Nephron progenitor cell (in vitro differentiated cells): ENCODE results near the gene SIM2.

Experiments used
- DNase-seq: peaks from one replicate; pipeline ENCODE4 v3.0.0; 2021
- H3K27ac Mint-ChIP-seq: 2 replicates; pipeline ENCODE4 v1.8.0; 2021; ENCODE audit warnings: mild to moderate bottlenecking, moderate library complexity, mixed read lengths
- H3K27me3 Mint-ChIP-seq: 2 replicates; pipeline ENCODE4 v1.8.0; 2021; ENCODE audit warnings: mild to moderate bottlenecking, low read depth, mixed read lengths; ENCODE audit not compliant: poor library complexity
- H3K36me3 Mint-ChIP-seq: 2 replicates; pipeline ENCODE4 v1.8.0; 2021; ENCODE audit warnings: low read depth, mixed read lengths
- H3K4me1 Mint-ChIP-seq: 2 replicates; pipeline ENCODE4 v1.8.0; 2021; ENCODE audit warnings: mixed read lengths
- H3K4me3 Mint-ChIP-seq: 2 replicates; pipeline ENCODE4 v1.8.0; 2021; ENCODE audit warnings: mild to moderate bottlenecking, moderate library complexity, mixed read lengths
- H3K9me3 Mint-ChIP-seq: 2 replicates; pipeline ENCODE4 v1.8.0; 2021; ENCODE audit warnings: mild to moderate bottlenecking, moderate library complexity, mixed read lengths
- CTCF ChIP-seq: fragments of 200-600 bp; sonication (generic); IDR thresholded peaks from 2 replicates; pipeline ENCODE4 v1.5.0; 2021; ENCODE audit warnings: antibody characterized with exemption

Gene SIM2

GRCh38 chr21:36713746-36714145, 14.8 kb downstream of the SIM2 start:
- no peaks in the 10 kb centered on the region for H3K9me3 Mint-ChIP-seq
- peaks cover 38% of the 10 kb centered on the region for H3K4me1 Mint-ChIP-seq
- no peak for TF ChIP-seq CTCF
- no peak for DNase-seq
- H3K27ac Mint-ChIP-seq: no peak overlapping the region
- H3K36me3 Mint-ChIP-seq: no peaks in the 10 kb centered on the region
- peaks cover 65% of the 10 kb centered on the region for H3K27me3 Mint-ChIP-seq
- no peak overlapping the region for H3K4me3 Mint-ChIP-seq

- no peaks in the 10 kb centered on the region for H3K9me3 Mint-ChIP-seq
- H3K27me3 Mint-ChIP-seq: peaks cover 45% of the 10 kb centered on the region
Measured at GRCh38 chr21:36716387-36716786, 17.5 kb downstream of the SIM2 start.

GRCh38 chr21:36716836-36717235, 17.9 kb downstream of the SIM2 start:
- Mint-ChIP-seq H3K9me3 (no peaks in the 10 kb centered on the region), H3K4me3 (no peak overlapping the region), H3K36me3 (no peaks in the 10 kb centered on the region), H3K27ac (no peak overlapping the region), H3K27me3 (peaks cover 40% of the 10 kb centered on the region), H3K4me1 (peaks cover 33% of the 10 kb centered on the region)
- no peak for TF ChIP-seq CTCF
- no peak for DNase-seq

More at GRCh38 chr21:36716387-36716786, 17.5 kb downstream of the SIM2 start:
- DNase-seq: no peak
- no peak for TF ChIP-seq CTCF
- H3K4me3 Mint-ChIP-seq: no peak overlapping the region
- H3K36me3 Mint-ChIP-seq: no peaks in the 10 kb centered on the region
- no peak overlapping the region for H3K27ac Mint-ChIP-seq
- H3K4me1 Mint-ChIP-seq: peaks cover 33% of the 10 kb centered on the region

- Mint-ChIP-seq H3K9me3 (no peaks in the 10 kb centered on the region), H3K27me3 (peaks cover 31% of the 10 kb centered on the region), H3K4me1 (peaks cover 39% of the 10 kb centered on the region), H3K4me3 (no peak overlapping the region), H3K36me3 (no peaks in the 10 kb centered on the region), H3K27ac (no peak overlapping the region)
- TF ChIP-seq CTCF: no peak
- no peak for DNase-seq
Measured at GRCh38 chr21:36717976-36718375, 19.1 kb downstream of the SIM2 start.

- no peak for DNase-seq
- Mint-ChIP-seq H3K27ac (no peak overlapping the region), H3K4me3 (no peak overlapping the region), H3K9me3 (no peaks in the 10 kb centered on the region), H3K36me3 (no peaks in the 10 kb centered on the region), H3K27me3 (peaks cover 31% of the 10 kb centered on the region), H3K4me1 (peaks cover 39% of the 10 kb centered on the region)
- no peak for TF ChIP-seq CTCF
Measured at GRCh38 chr21:36718951-36719501, 20.1 kb downstream of the SIM2 start.

- no peak overlapping the region for H3K27ac Mint-ChIP-seq
- no peak for TF ChIP-seq CTCF
- H3K9me3 Mint-ChIP-seq: no peaks in the 10 kb centered on the region
- peaks cover 39% of the 10 kb centered on the region for H3K4me1 Mint-ChIP-seq
- no peak for DNase-seq
- H3K36me3 Mint-ChIP-seq: no peaks in the 10 kb centered on the region
- H3K27me3 Mint-ChIP-seq: peaks cover 29% of the 10 kb centered on the region
- no peak overlapping the region for H3K4me3 Mint-ChIP-seq
Measured at GRCh38 chr21:36719614-36720013, 20.7 kb downstream of the SIM2 start.
